Stimulated activated CD4-positive, alpha-beta T cell treated with anti-CD3 and anti-CD28 coated beads, Interleukin-2, amount 100 ng/mL, for 48 hours (primary cell): Measurements from ENCODE around the gene NRG4.
"Not testable (repeated sequence)": the region's sequence is repeated elsewhere in the genome, so short reads cannot be mapped to it uniquely, and the experiment has no call there.

ENCODE experiments used
- DNase-seq, 2 donors: peaks; one replicate each; pipeline ENCODE4 v3.0.0-alpha.2; 2020

The NRG4 gene

GRCh38 chr15:75992897-75993296 lies 19.3 kb downstream of the NRG4 start:
- DNase-seq, result no peak

- no peak for DNase-seq
Observed at GRCh38 chr15:75989875-75990274, 22.3 kb downstream of the NRG4 start.

DNA sequence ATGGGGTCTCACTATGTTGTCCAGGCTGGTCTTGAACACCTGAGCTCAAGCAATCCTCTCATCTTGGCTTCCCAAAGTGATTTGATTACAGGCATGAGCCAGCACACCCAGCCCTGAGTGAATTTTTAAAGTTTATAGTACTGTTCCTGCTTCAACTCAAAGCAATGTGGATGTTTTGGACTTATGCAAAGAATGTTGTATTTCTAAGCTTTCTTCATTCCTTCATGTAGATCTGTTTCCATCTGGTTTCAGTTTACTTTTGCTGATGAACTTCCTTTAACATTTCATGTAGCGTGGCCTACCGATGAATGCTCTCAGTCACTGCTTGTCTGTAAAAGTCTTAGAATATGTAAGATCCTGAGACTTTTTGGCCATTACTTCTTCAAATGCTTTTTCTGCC lies 23.2 kb downstream of the NRG4 start:
- no peak for DNase-seq

DNA sequence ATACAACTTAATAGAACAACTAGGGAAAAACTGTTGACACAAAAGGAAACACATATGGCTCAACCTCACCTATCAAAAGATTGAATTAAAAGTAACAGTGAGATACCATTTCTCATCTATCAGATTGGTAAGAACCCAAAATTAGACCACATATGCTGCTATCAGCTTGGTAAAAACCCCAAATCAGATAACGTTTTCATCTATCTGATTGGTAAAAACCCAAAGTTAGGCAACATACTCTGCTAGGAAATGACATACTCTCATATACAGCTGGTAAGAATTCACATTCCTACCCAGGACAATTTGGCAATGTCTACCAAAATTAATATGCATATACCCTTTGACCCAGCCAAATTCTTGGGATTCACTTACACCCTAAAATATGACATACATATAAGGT lies 26.3 kb downstream of the NRG4 start:
- no peak for DNase-seq

- DNase-seq, result not testable (repeated sequence)
Observed at GRCh38 chr15:75984706-75985105, 27.5 kb downstream of the NRG4 start.

- no peak for DNase-seq
Observed at GRCh38 chr15:75982468-75982867, 29.8 kb downstream of the NRG4 start.

DNA sequence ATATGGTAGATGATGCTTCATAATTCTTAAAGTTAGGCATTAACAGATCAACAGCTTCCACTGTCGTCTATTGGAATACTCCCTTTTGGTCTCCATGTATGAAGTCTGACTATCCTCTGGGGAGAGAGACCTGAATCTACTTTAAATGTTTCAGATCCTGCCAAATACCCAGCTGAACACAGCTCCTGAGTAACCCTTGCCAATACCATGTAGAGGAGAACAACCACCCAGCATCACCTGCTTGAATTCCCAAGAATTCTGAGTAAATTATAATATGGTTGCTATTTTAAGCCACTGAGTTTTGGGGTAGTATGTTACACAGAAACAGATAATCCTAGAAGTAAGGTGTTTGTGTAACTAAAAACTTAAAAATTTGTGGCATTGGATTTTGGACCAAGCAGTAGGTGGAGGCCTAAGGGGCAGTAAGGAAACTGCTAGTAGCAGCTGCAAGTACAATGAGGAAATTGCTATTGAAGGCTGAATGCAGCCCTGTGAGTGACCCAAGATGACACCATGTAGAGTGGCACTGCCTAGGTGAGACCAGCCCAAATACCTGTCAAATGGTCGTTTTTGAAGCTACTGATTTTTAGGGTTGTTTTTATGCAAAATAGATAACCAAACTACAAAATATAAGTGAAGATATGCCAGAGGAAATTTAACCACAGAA lies 30.9 kb downstream of the NRG4 start:
- DNase-seq, result no peak

DNA sequence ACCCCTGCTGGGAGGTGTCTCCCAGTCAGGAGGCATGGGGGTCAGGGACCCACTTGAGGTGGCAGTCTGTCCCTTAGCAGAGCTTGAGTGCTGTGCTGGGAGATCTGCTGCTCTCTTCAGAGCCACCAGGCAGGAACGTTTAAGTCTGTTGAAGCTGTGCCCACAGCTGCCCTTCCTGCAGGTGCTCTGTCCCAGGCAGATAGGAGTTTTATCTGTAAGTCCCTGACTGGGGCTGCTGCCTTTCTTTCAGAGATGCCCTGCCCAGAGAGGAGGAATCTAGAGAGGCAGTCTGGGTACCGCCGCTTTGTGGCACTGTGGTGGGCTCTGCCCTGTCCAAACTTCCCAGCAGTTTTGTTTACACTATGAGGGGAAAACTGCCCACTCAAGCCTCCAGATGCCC lies 35.5 kb downstream of the NRG4 start:
- not testable (repeated sequence) for DNase-seq

- no peak for DNase-seq
Observed at GRCh38 chr15:75966073-75966472, 46.2 kb downstream of the NRG4 start.

DNA sequence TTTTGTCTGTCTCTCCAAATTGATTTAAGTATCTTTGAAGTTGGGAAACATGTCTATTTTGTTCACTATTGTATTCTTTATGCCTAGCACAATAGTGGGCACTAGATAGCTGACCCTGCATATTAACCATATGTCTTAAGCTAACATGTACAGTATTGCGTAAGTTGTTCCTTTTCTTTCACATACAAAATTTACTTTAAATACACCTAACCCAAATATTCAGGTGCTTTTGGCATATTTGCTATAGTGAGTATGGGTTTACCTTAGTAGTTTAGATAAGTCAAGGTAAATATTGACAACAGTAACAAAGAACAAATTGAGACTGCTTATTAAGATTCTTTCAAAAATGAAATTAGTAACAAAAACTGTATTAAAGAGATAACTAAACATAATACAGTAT lies 50.9 kb downstream of the NRG4 start:
- no peak for DNase-seq

DNA sequence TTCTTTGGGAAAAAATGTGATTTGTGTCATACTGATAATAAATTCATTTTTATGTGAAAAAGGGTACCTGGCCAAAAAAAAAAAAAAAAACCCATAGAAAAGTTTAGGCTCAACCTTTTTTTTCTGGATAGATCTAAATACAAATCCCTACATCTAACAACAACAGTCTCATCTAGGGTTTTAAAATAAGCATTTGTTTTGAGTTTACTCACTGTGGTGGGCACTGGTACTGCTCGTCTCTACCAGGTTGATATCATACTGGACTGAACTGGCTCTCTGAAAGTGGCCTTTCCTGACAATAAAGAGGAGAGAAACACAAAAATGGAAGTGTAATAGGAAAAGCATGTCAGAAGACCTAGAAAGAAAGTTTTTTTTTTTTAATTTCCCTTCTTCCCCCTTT lies 56.5 kb downstream of the NRG4 start:
- no peak for DNase-seq

DNA sequence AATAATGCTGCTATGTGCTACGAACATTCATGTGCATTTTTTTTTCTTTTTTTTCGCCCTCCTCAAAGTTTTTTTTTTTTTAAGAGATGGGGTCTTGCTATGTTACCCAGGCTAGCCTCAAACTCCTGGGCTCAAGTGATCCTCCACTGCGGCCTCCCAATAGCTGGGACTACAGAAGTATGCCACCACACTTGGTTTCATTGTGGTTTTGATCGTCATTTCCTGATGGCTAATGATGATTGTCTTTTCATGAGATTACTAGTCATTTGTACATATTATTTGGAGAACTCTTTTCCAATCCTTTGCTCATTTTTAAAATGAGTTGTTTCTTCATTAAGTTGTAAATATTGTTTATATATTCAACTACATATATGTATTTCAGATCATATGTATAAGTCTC lies 59.7 kb downstream of the NRG4 start:
- no peak for DNase-seq

- no peak for DNase-seq
Observed at GRCh38 chr15:75948761-75949296, 63.4 kb downstream of the NRG4 start.

- DNase-seq, result no peak
Observed at GRCh38 chr15:75947092-75947491, 65.1 kb downstream of the NRG4 start.

- no peak for DNase-seq
Observed at GRCh38 chr15:75945953-75946352, 66.3 kb downstream of the NRG4 start.

GRCh38 chr15:75943713-75944215 lies 68.5 kb downstream of the NRG4 start:
- DNase-seq, result no peak

DNA sequence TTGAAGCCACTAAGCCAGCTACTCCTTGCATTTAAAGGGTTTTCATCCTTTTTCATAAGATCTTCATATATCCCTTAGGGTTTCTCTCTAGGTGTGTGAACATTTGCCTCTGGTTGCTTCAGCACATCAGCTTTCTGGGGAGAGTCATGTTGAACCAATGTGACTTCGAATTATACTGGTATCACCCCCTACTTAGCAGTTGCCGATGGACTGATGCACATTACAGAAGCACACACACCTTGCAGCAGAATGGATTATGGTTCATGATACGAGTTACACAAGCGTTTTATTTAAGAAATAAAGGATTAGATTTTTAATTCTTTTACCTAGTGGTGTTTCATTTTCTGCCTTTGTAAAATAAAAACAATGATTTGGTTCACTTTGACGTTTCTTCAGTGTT lies 69.0 kb downstream of the NRG4 start:
- DNase-seq, result no peak

DNA sequence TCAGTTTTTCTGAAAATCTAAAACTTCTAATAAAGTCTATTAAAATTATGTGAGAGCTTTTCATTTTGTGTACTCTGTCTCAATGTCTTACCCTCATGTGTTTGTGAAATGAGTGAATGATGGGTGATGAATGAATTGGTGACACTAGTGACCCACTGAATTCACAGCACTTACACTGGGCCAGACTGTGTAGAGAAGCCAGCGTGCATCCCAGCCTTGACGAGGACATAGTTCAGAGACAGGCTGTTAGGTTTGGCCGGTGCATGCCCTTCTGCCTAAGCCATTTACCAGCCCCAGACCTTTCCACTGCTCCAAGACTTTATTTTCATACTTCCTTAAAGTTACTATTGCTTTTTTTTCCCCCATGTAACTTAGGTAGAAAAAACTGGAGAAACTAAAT lies 69.8 kb downstream of the NRG4 start:
- DNase-seq, result no peak

GRCh38 chr15:75930866-75931265 lies 81.4 kb downstream of the NRG4 start:
- DNase-seq, result no peak

DNA sequence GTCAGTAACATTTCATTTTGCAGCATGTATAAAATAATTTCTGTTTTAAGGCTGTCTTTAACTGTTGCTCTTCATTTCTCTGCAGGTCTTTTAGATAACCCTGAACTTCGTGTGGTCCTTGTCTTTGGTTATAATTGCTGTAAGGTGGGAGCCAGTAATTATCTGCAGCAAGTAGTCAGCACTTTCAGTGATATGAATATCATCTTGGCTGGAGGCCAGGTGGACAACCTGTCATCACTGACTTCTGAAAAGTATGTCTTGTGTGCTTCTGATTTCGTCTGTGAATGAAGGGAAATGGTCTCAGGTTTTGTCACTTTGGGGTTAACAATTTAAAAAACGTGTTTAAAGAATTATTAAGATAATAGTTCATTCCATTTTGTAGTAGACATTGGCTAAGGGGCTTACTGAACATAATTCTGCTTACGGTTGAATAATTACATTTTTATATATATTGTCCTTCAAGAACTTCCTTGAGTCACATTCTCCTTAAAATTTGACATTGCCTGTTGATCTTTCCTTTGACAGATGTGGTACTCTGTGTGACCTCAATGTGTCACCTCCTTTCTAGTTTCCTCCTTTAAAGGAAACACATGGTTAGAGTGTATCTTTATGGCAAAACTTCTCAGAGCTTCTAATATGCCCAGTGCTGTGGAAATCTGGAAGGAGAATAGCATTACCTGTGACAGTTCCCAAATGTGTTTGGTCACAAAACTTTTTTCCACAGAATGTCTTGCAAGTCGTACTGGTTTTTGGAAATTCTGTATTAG lies 82.2 kb downstream of the NRG4 start:
- no peak for DNase-seq

DNA sequence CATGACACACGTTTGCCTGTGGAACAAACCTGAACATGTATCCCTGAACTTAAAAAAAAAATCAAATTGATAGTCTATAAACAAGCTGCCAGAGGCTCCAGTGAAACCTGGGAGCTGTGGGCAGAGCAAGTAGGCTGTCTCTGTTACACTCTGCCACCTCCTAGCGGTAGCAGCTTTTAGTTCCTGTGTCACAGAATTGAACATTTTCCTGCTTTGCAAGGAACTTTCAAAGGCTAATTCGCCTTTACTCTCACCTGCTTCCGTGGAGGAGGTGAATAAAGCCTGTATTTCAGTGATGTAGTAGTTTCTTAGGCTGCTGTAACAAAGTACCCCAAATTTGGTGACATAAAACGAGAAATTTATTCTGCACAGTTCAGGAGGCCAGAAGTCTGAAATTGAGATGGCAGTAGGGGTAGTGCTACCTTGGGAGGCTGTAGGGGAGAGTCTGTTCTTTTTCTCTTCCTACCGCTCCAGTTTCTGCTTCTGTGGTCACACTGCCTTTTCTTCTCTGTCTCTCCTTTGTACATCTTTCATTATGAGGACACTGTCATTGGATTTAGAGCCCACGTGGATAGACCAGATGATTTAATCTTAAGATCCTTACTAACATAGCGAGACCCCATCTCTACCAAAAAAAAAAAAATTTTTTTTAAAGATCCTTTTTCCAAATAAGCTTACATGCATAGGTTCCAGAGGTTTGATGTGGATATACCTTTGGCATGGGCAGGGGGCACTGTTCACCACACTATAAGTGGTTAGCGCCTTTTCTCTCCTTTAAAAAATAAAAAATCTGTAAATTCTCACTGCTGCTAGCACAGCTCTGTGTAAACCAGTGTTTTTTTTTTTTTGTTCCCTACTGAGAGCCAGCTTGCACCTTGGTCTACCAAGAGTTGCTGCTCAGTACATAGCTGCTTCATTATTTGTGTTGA lies 83.3 kb downstream of the NRG4 start:
- no peak for DNase-seq

GRCh38 chr15:75927601-75928000 lies 84.6 kb downstream of the NRG4 start:
- no peak for DNase-seq

GRCh38 chr15:75926931-75927330 lies 85.3 kb downstream of the NRG4 start:
- DNase-seq, result no peak
